GM18526 (cell line): ENCODE measurements around the gene AIG1.

ENCODE experiments used
- POLR2A ChIP-seq: IDR thresholded peaks from 3 replicates; pipeline ENCODE4 v1.6.1; 2011; ENCODE audit not compliant: insufficient read length; ENCODE audit errors: extremely low read depth

AIG1 gene

DNA sequence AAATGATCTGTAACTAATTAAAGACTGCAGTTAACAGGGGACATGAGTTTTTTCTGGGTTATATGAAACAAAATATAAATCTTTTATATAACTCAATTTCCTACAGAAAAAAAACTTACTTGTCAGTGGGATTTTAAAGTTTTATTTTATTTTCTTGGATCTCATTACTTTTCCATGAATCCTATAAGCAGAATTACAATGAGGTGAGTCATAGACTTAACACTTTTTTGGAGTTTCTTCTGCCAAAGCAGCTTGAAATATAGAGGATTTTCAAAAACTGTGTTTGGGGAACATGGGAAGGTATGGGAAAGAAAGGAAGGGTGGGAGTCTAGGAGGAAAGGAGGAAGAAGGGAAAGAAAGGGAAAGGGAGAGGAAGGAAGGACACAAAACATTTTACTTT is 130.7 kb downstream of the AIG1 start:
- TF ChIP-seq POLR2A: no peak

DNA sequence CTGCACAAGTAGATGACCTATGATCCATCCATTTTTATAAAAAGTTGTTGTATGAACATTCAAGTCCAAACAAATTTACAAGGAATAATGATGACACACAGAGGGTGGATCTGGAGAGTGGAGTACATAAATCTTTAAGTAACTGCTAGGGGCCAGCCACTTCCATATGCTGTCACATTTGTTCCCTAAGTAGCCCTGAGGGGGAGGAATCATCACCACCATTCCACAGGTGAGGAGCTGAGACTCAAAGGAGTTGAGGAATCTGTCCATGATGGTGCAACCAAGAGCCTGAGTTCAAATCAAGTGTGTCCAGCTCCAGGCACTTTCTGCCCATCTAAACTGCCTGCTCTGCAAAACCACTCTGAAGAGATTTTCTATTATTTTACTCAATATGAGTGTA is 132.1 kb downstream of the AIG1 start:
- no peak for TF ChIP-seq POLR2A

DNA sequence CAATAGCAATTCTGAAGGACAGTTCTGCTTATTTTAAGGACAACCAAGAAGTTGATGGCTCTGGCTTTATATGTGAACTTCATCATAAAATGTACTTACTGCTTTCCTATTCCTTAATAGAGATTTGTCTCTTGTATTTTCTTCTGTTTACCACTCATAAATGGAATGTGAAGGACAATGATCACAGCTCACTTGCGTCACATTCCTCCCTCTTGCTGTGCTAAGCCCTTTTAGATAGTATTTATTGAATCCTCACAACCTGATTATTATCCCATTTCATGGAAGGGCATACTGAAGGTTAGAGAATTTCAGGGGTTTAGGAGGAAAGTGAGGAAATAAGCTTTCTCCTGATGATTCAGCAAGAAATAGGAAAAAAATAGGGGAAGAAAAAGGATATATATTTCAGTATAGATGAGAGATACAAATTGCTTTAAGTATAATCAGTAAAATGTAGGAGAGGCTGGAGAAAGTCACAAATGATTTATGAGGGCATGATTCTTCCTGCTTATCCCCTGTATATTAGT is 132.9 kb downstream of the AIG1 start:
- TF ChIP-seq POLR2A: no peak

DNA sequence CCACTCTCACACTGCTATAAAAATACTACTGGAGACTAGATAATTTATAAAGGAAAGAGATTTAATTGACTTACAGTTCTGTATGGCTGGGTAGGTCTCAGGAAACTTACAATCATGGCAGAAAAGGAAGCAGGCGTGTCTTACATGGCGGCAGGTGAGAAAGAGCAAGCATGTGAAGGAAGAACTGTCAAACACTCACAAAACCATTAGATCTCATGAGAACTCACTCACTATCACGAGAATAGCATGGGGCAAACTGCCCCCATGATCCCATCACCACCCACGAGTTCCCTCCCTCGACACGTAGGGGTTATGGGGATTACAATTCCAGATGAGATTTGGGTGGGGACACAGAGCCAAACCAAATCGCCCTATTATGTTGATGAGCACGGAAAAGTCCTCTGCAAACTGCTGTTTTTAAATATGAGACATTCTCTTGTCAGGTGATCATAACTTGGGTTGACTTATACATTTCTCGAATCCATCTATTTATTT is 133.5 kb downstream of the AIG1 start:
- TF ChIP-seq POLR2A: no peak

DNA sequence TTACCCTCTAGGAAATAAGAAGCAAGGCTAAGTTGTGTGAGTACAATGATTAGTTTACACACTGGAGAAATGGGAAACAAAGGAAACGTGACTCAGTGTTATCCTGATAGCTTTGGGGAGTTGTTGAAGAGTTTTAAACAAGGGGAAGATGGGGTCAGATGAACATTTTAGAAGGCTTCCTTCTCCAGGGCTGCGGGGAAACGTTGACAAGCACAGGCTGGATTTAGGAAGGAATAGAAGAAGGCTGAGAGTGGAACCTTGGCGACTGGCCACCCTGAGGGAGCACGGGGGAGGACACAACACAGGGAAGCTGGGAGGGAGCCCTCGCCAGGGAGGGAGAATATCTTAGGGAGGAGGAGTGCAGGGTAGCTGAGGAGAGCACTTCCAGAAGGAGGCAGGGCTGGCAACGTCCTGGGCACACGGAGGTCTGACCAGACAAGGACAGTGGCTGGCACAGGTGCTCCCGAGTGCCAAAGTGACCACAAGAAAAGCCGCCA is 134.7 kb downstream of the AIG1 start:
- no peak for TF ChIP-seq POLR2A

DNA sequence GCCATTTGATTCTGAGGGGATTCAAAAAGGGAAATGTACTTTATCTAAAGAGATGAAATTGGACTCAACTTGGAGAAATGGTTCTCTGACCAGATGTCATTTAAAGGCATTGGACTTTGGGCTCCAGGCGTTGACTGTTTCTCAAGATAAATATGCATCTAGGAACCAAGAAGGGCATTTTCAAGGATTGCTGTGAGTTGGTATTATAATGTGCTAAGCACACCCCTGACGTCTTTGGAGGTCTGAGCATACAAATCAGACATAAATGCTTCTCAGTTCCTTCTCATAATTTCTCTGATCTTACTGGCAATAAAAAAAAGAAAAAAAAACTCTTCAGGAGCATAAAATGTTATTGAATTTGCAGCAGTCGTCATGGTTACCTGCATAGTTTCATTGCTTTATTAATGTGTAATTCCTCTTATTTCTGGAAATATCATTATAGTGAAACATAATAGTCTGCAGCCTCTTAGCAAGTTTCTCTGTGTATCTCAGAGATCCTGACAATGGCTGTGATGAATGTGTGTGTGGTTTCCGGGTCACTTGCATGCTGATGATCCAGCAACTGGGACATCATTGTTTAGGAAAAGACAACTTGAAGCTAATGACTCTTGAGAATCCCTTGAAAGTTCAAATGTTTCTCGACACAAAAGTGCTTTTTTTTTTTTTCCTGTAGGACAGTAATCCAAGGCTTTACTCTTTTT is 136.0 kb downstream of the AIG1 start:
- TF ChIP-seq POLR2A: no peak

DNA sequence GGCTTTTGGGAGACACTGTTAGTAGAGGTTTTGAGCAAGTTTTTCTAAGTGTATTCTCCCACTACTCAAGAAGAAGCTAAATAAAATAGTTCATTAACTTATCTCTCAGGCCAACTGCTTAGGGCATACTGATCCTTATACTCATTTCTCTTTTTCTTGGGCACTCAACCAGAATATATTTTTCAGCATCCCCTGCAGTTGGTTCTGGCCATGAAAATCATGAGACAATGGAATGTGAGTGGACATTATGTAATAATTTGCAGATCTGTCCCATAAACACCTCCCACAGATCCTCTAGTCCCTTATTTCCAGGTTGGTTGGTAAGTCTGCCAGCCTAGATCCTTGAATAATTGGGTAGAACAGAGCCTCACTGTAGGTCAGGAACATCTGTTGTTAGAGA is 136.7 kb downstream of the AIG1 start:
- no peak for TF ChIP-seq POLR2A

DNA sequence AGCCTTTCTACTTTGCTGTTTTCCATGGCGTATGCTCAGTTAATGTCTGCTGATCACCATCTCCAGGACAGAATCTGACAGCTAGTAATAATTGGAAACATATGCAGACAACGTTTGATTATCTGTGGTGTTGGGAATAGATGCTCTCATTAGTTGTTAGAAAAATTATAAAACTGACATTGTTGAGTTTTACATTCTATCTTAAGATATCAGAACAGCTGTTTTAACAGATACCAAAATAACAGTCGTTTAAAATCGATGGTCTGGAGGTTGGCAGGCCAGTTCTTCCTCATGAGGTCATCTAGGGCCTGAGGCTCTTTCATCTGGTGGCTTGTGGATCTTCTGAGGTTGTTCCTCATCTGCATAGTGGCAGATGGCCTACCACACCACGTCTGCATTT is 137.6 kb downstream of the AIG1 start:
- TF ChIP-seq POLR2A: no peak

DNA sequence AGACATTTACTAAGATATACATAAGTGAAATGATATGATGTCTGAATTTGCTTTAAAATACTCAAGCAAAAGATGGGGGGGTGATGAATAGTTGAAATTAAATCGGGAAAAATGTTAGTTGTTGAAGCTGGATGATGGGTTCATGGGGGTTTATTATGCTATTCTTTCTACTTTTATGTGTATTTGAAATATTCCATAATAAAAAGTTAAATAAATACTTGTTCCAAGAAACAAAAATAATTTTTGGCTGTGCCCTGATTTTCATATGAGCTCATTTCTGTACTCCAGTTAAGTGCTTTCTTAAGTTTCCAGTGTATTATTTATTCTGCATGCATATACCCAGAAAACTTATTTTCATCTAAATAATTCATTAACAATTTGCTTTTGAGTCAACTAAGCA is 138.6 kb downstream of the AIG1 start:
- no peak for TF ChIP-seq POLR2A

DNA sequence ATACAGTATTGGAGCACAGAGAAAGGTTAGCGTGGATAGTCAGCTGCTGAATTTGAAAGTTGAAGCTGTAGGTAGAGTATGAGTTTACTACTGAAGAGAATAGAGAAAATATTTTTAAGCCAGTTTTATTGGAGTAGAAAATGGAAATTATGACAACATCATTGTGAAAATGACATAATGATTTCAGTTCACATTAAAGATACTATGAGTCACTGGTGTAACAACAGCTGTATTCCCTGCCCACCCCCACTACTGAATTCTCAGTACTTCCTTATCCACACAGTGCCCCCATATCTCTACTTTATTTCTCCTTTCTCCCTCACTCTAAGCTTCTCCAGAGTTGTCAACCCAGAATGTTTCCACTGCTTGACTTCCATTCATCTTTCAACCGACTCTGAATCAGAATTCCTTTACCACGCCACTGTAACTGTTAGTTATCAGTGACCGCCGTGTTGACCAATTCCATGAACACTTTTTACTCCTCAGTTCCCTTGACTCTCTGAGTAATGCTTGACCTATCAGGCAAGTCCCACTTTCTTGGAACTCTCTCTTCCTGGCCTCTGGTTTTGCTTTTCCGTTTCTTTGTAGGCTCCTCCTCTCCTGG is 139.6 kb downstream of the AIG1 start:
- no peak for TF ChIP-seq POLR2A

DNA sequence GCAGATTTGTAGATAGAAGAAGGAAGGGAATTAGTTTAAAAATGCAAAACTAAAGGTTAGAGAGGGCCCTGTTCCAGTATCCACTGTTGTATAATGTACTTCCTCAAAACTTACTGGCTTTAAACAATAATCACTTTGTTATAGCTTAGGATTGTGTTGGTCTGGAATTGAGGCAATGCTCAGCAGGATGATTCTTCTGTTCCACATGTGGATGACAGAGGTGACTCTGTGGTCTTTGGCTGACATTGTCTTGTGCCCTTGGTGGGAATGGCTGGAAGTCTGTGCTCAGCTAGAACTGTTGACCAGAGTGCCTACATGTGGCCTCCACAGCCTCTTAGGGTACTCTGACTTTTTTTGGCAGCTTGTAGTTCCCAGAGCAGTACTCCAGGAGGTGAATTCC is 143.4 kb downstream of the AIG1 start:
- no peak for TF ChIP-seq POLR2A

DNA sequence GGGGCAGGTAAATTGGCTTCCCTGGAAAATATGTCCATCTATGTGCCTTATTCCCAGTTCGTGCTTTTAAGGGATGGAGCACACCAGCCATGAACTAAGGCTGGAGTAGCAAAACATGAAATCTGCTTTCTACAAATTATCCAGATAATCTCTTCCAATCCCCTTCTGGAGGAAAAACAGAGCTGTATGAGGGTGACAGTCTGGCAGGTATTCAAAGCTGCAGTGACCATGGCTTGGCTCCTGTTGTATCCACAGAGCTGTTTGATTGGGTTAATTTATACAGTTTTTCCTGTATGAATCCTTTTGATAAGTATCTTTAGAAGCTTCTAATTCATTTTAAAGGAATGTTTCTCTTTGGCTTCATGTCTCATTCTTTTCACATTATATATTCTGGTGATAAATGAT is 144.4 kb downstream of the AIG1 start:
- no peak for TF ChIP-seq POLR2A

DNA sequence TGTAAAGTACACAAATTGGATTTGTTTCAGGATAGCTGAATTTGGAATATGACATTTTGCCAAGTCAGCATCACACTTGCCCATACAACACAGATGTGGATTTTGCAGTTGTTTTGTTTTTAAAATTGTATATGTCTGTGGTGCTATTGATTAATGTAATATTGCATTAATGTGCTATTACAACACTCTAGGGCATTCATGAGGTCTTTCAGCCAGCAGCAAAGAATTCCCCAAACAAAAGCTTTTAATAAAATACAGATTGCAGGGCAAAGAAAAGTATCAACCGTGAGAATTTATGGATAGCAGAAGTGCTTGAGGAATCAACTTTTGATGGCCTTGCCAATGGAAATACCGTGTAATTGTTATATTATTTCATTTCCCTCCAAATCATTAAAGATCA is 144.9 kb downstream of the AIG1 start:
- TF ChIP-seq POLR2A: no peak

DNA sequence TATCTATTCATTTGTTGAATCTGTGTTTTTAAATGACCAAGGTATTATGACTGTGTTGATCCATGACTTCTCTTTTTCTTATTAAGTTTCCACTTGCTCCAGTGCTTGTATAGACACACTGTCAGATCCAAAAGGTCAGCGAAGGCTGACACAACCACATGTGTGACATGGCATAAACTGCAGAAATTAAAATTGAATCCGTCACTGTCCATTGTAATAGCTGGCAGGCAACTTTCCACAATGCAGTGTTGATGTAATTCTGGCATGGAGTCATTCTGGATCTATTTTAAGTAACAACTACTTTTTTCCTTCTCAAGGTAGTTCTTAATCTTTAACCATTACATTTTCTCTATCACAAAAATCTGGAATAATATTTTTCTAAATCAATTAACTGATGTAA is 145.3 kb downstream of the AIG1 start:
- TF ChIP-seq POLR2A: no peak

DNA sequence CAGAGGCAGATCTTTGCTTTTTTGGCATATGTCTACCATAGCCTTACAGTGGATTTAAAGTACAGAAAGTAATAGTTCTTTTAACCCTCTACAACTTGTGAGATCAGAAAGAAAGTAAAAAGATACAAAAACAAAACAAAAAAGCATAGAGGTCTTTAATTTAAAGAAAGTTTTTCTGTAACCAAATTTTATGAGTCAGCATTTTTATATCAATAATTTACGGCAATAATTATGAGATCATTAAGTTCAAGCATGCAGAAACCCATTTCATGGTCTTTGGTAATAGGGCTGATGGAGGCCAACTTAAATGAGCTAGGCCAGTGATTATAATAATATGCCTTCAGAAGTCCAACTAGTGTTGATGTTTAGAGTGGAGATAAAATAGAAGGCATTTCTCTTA is 145.9 kb downstream of the AIG1 start:
- TF ChIP-seq POLR2A: no peak

DNA sequence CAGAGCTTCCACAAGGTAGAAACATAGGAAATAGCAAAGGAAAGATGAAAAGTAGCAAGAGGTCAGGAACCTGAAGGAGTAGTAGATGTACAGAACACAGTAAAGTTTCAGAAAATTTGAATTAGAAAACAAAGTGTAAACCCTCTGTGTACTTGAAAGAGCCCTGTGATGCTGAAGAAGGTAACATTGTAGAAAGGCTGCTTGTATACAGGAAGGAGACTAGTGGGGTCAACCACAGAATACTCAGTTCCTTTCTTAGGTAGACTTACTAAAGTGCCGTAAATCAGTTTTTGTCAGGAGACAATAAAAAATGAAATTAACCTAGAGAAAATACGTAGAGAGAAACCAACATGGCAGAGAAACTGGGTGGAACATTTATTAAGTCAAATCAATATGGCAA is 149.7 kb downstream of the AIG1 start:
- no peak for TF ChIP-seq POLR2A
